ENCODE results near the gene RIPOR3.
"Not testable (repeated sequence)": the region's sequence is repeated elsewhere in the genome, so short reads cannot be mapped to it uniquely, and the experiment has no call there.

RIPOR3 gene

DNA sequence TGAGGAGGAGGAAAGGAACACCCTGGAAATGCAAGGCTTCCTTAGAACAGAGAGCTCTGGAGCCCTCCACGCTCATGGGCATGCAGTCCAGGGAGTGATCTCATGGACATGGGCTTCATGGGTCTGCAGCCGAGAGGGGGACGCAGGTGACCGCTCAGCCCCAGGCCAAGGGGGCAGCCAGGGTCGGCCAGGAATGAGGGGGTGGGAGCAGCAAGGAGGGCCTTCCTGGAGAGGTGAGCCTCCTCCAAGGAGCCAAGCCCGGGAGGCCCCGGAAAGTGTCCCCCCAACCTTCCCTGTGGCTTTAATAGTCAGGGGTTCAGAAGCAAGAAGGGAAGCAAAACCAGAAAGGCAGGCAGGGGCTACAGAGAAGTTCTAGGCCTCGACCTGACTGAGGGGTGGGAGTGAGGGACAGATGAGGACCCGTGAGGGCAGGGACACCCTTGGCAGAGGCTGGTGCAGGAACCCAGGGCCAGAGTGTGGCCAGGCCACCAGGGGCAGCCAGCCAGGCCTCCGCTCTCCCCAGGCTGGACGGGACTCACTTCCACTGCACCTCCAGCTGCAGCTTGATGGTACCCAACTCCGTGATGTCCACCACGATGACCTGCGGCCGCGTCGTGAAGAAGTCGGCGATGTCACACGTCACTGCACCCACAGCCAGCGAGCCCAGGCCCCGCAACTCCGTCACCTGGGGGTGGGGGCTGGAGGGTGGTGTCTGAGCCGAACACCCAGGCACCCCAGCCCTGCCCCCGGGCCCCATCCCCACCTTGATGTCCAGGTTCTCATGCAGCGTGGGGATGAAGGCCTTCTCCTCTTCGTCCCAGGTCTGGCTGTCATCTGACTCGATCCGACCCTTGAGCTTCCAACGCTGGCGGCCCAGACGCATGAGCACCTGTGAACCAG is 83.2 kb downstream of the RIPOR3 start:
- DNase-seq (ENCODE audit: low read depth) = no peak

DNA sequence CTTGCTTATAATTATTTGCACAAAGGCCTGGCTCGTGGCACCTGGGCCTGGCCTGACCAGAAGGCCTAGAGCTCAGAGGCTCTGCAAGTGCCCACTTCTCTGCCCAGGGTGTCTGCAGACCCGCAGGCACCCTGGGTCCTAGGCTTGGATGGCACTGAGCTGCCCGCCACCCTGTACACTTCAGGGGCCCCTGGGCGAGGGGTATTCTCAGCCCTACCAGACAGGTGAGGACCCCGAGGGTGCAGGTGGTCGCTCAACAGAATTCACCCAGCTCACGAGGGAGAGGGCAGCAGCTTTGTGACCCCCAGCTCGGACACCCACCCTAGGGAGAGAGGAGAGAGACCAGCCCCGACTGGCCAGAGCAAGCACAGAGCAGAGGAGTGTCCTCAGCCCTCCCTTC is 83.9 kb downstream of the RIPOR3 start:
- DNase-seq (ENCODE audit: low read depth) = no peak

DNA sequence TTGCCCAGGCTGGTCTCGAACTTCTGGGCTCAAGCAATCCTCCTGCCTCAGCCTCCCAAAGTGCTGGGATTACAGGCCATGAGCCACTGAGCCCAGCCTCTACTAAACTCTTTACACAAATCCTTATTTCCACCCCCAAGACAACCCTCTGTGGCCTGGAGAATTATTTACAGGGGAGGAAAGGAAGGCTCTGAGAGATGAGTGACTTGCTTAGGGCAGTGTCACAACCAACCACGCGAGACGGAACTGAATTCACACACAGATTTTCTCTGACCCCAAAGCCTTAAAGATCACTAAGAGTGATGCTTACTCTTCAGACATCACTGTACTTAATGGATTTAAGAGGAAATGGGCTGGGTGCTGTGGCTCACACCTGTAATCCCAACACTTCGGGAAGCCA is 86.2 kb downstream of the RIPOR3 start:
- no peak for DNase-seq (ENCODE audit: low read depth)

DNA sequence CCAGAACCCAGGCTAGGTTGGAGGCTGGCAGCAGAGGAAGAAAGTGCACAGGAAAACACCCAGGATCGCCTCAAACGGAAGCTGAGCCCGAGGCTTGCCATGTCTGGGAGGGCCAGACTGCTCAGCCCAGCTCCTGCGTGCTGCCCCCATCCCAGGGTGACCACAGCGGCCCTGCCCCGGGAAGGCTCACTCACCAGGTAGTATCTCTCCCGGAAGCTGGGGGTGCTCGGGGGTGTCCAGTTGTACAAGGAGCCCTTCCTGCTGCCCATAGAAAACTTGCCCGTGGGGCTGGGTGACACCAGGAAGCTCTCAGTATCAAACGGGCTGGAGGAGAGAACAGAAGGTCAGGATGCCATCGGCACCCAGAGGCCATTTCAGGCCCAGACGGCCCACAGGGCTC is 86.9 kb downstream of the RIPOR3 start:
- no peak for DNase-seq (ENCODE audit: low read depth)

DNA sequence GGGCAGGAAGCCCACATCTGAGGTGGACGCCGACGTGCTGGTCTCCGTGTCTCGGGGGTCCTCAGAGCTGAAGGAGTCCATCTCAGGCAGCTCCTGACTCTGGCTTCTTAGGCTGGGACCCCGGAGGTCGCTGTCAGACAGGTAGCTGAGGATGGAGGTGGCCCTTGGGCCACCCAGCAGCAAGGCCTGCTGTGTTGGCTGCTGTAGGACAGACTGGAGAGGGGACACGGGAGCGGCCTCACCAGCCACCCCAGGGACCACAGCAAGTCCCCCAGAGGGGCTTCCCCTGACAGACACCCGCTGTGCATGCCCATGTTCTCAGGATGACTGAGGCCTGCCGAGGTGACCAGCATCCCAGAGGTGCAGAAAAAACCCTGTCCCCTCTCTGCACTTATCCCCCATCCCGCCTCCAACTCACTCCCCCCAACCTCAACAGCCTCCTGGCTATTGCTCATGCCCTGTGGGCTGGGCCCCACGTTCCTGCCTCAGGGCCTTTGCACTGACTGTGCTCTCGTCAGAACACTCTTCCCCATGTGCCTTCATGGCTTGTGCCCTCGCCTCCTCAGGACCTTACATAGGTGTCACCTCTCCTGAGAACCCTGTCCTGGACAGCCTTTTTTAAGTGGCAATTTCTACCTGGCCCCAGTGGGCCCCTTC is 88.8 kb downstream of the RIPOR3 start:
- no peak for DNase-seq (ENCODE audit: low read depth)

DNA sequence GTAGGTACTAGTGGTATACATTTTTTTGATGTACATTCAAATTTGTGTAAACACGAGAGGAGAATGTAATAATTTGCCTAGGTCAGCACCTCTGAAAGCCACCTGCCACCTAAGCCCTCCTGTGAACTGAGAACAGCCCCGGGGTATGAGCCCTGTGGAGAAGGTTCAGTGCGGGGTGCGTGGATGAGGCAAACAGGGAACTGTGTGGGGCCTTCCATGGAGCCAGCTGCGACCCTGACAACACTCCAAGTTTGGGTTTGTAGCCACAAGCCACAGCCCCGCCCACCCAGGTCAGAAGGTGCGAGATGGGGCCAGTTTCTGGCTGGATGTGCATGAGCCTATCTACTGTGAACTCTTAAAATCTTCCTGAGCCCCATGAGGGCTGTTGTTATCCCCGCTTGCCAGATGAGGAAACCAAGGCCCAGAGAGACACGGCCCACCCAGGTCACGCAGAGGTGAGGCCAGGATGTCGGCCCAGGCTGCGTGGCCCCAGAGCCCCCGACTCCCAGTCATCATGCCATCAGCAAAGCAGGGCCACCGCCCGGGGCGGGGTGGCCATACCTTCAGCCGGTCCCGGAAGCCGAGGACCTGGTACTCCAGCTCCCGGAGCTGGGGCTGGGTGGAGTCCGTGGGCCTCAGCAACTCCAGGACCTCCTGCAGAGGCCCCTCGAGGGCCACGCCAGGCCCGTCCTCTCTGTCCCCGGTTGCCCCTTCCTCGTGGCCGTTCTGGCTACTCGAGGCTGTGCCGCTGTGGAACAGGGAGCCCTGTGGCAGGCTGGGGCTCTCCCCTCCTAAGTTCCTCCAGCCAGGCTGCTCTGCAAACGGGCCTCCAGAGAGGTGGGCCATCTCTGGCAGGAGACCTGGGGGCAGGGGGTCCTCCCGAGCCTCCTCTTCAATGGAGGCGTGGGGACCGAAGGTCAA is 89.6 kb downstream of the RIPOR3 start:
- DNase-seq (ENCODE audit: low read depth) = no peak

DNA sequence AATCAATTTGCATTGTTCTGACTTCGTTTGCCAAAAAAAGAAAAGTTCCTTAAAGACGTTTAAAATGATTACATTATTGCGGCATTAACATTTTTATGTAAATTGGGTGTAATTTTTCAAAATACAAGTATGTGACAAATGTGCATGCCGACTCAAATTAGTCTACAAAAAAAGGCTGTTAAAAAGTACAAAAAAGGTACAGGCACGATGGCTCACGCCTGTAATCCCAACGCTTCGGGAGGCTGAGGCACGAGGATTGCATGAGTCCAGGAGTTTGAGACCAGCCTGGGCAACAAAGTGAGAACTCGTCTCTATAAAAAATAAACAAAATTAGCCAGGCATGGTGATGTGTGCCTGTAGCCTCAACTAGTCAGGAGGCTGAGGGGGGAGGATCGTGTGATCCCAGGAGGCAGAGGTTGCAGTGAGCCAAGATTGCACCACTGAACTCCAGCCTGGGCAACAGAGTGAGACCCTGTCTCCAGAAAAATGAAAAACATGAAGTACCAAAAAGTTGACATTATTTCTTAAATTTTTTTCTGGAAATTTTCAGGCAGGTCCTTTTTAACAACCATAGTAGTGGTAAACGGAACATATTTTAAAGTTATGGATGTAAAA is 91.0 kb downstream of the RIPOR3 start:
- no peak for DNase-seq (ENCODE audit: low read depth)

- DNase-seq (ENCODE audit: low read depth) = not testable (repeated sequence)
These were observed 92.6 kb downstream of the RIPOR3 start for GRCh38 chr20:50598768-50599167.

DNA sequence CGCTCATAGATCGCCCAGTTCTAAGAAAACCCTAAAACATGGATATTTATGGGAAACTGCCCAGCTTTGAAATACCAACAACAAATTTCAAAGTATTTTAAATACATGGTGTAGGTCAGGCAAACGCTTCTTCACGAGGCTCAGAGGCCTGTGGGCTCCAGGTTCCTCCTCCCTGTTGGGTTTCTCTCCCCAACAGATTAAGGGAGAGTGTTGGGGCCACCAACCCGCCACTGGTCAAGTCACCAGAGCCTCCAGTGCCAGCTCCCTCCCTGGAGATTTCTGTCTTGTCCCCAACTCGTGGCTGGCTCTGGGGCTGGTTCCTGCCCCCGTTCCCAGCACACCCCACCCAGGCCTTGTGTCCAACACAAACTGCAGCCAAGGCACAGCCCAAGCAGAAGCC is 93.3 kb downstream of the RIPOR3 start:
- DNase-seq (ENCODE audit: low read depth) = no peak

GRCh38 chr20:50597406-50597969 is 93.9 kb downstream of the RIPOR3 start:
- no peak for DNase-seq (ENCODE audit: low read depth)

- no peak for DNase-seq (ENCODE audit: low read depth)
These were observed 94.7 kb downstream of the RIPOR3 start for GRCh38 chr20:50596694-50597021.

DNA sequence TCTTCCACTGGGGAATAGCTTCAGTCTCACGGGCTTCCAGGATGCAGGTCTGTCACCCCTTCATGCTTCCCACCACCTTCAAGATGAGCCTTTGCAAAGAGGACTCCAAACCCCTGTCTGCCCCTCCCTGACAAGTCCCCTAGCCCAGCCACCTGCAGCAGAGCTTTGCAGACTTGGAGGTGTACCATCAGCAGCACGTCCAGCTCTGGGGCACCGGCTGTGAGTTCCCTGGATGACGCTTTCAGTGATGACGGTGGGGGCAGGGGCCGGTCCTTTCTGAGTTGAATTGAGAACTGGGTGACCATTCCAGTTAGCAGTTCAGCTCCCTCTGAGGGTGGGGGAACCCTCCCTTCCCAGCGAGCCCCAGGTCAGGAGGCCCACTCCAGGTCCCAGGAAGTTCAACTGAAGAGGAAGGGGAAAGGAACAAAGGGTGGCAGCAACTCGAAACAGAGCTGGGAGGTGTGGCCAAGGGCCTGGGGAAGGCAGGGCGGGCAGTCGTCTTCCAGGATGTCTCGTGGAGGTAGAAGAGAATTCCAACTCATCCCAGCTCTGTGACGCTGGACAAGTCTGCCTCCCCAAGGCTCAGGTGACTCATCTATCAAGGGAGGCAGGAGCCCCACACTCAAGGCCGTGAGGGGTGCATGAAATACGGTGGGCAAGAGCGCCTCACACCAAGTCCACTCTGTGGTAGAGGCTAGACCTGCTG is 95.2 kb downstream of the RIPOR3 start:
- no peak for DNase-seq (ENCODE audit: low read depth)

- DNase-seq (ENCODE audit: low read depth) = no peak
These were observed 95.9 kb downstream of the RIPOR3 start for GRCh38 chr20:50595433-50595895.

GRCh38 chr20:50594591-50595432 is 96.5 kb downstream of the RIPOR3 start:
- no peak for DNase-seq (ENCODE audit: low read depth)

- no peak for DNase-seq (ENCODE audit: low read depth)
These were observed 97.1 kb downstream of the RIPOR3 start for GRCh38 chr20:50594231-50594590.

GRCh38 chr20:50593005-50593335 is 98.4 kb downstream of the RIPOR3 start:
- DNase-seq (ENCODE audit: low read depth) = no peak

DNA sequence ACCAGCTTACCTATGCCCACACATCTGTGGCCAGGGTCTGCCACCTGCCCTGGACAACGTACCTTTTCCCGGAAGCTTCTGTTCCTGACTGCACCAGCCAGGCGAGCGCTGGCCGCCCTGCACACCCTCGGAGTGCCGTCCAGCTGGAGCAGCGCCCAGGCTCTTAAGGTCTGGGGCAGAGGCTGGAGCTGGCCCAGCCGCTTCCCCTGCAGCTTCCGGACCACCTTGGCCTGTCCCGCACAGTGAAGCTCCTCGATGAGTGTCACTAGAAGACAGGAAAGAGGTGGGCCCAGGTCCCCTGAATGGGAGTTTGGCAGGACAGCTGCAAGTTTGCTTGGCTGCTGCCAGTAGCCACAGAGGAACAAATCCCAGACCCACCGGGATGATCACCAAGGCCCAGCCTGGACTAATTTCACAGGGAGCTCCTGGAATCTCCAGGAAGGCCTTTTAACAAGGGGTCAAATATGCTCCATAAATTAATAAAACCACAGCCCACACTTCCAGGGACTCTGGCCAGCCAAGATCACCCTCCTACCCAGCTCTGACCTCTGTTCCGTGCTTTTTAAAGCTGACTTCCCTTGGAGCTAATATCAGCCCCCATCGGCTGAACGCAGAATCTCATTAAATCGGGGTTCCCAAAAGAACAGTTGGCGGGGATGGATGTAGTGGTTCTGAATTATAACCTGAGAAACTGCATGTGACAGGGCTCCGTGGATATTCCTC is 98.9 kb downstream of the RIPOR3 start:
- no peak for DNase-seq (ENCODE audit: low read depth)

DNA sequence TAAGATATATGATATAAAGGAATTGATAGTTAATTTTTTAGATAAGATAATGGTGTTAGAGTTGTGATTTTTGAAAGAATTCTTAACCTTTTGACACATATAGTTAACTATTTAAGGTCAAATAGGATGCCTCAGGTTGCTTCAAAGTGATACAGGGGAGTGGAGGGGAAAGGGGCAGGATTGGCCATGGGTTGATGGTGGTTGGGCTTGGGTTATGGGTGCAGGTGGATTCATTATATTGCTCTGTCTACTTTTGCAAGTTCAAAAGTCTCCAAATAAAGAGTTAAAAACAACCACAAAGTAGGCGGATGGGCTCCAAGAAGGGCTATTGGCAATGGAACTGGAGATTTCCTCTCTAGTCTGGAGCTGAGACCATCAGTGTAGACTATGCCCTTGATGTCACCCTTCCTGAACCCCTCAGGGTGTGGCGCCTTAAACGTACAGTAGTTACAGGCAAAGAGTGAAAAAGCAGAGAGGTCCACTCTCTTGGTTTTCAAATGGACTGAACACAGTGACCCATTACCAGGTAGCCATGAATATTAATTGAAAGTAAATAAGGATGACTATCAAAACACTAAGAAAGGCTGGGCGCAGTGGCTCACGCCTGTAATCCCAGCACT is 100.0 kb downstream of the RIPOR3 start:
- no peak for DNase-seq (ENCODE audit: low read depth)

DNA sequence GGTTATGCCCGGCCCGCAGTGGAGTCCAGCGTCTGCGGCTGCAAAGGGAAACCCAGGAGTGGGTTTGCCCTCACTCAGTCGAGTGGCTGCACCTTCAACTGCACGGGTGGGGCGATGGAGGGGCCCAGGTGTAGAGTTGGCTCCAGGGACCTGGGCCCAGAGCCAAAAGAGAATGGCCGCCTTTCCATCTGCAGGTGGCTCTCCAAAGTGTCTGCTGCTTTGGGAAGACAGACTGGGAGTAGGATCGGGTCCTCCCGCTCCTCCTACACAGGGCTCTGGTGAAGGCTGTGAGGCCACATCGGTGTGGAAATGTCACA is 101.0 kb downstream of the RIPOR3 start:
- DNase-seq (ENCODE audit: low read depth) = no peak
